ENCODE results near the gene ACP7. TPM values are rescaled to one million over a fixed set of nuclear protein-coding genes. Genes with fewer than 3 reads are reported as not detected.

The ACP7 gene
- total and polyA plus RNA-seq, 2 donors (not counting 3 experiments of a cell fraction or from before 2014, with no cell fraction given) = 0.04 to 0.49 TPM

- POLR2A ChIA-PET = no interaction called here
- H2AFZ ChIP-seq (ENCODE audit: low read depth, low read length) = no peak overlapping the region
- H3K4me2 ChIP-seq (ENCODE audit: insufficient read depth, low read length) = no peak overlapping the region
- no TSS peak for BruUV-seq (replicated peaks)
- no peak overlapping the region for H3K27ac ChIP-seq (ENCODE audit: insufficient read depth, low read depth, low read length)
- dilution Hi-C loops (cut with MboI; ENCODE audit: extremely low pct_ligation_motif_present, low sequenced_read_pairs) = no loop called here
- H3K27me3 ChIP-seq (ENCODE audit: control insufficient read depth in 2 of 2, insufficient read depth in 2 of 2, low read length in 2 of 2) = no peaks in the 10 kb centered on the region
- no peak for FAIRE-seq
- no peak overlapping the region for H3K9ac ChIP-seq (replicated peaks; ENCODE audit: extremely low read depth, insufficient read depth, low read length)
- H3K36me3 ChIP-seq (ENCODE audit: control insufficient read depth in 2 of 2, extremely low read depth in 1 of 2, insufficient read depth in 2 of 2, low read length in 2 of 2) = no peaks in the 10 kb centered on the region
- peaks cover 70% of the 10 kb centered on the region for H3K79me2 ChIP-seq (ENCODE audit: control insufficient read depth, insufficient read depth, low read length)
- no peaks in the 10 kb centered on the region for H3K9me1 ChIP-seq (replicated peaks; ENCODE audit: control insufficient read depth, extremely low read depth, insufficient read depth, low read length)
- H3K9me3 ChIP-seq (replicated peaks; ENCODE audit: control insufficient read depth, insufficient read depth, low read length) = no peaks in the 10 kb centered on the region
- TF ChIP-seq POLR2A (IDR thresholded peaks at IDR 0.05; ENCODE audit: low read depth, low read length) = no peak
- no peak for TF ChIP-seq MYC (IDR thresholded peaks at IDR 0.05; ENCODE audit: low read depth, low read length)
- no peak for TF ChIP-seq POLR2AphosphoS5 (IDR thresholded peaks at IDR 0.05; ENCODE audit: insufficient read depth, low read depth, low read length)
- TF ChIP-seq JUN (IDR thresholded peaks at IDR 0.05; ENCODE audit: borderline replicate concordance, insufficient read depth, insufficient read length, low read depth) = no peak
- no peak for TF ChIP-seq FOS (IDR thresholded peaks at IDR 0.05; ENCODE audit: borderline replicate concordance, insufficient read depth, low read length)
- TF ChIP-seq EZH2 (IDR thresholded peaks at IDR 0.05; ENCODE audit: borderline replicate concordance, low read depth, low read length, severe bottlenecking) = no peak
- TF ChIP-seq MAX (IDR thresholded peaks at IDR 0.05; ENCODE audit: insufficient read depth, insufficient read length) = no peak
- peaks cover 19% of the 10 kb centered on the region for H3K4me1 ChIP-seq (ENCODE audit: control insufficient read depth, extremely low read depth, insufficient read depth, low read length)
- intact Hi-C loops (cut with micrococcal nuclease) = no loop called here
- no peak for DNase-seq (ENCODE audit: low read depth, low spot score)
- H3K4me3 ChIP-seq (replicated peaks in 1 of 3; ENCODE audit: insufficient read depth in 1 of 3, low read depth in 1 of 3, low read length in 3 of 3) = no peak overlapping the region
- no peaks in the 10 kb centered on the region for H4K20me1 ChIP-seq (replicated peaks; ENCODE audit: control insufficient read depth, extremely low read depth, insufficient read depth, low read length)
- CTCF ChIA-PET = interaction anchor here (0.7 kb wide), 1 partner anchor 16 kb away, joined by 3 read pairs; no protein-coding TSS in a partner anchor
Measured at GRCh38 chr19:39140594-39140993, 56.4 kb downstream of the ACP7 start.

- Histone ChIP-seq H3K79me2 (ENCODE audit: control insufficient read depth, insufficient read depth, low read length) (peaks cover 71% of the 10 kb centered on the region), H2AFZ (ENCODE audit: low read depth, low read length) (no peak overlapping the region), H3K4me2 (ENCODE audit: insufficient read depth, low read length) (no peak overlapping the region), H3K4me1 (ENCODE audit: control insufficient read depth, extremely low read depth, insufficient read depth, low read length) (peaks cover 19% of the 10 kb centered on the region), H3K9me1 (replicated peaks; ENCODE audit: control insufficient read depth, extremely low read depth, insufficient read depth, low read length) (no peaks in the 10 kb centered on the region), H3K36me3 (ENCODE audit: control insufficient read depth in 2 of 2, extremely low read depth in 1 of 2, insufficient read depth in 2 of 2, low read length in 2 of 2) (no peaks in the 10 kb centered on the region), H3K9ac (replicated peaks; ENCODE audit: extremely low read depth, insufficient read depth, low read length) (no peak overlapping the region), H3K9me3 (replicated peaks; ENCODE audit: control insufficient read depth, insufficient read depth, low read length) (no peaks in the 10 kb centered on the region), H3K4me3 (replicated peaks in 1 of 3; ENCODE audit: insufficient read depth in 1 of 3, low read depth in 1 of 3, low read length in 3 of 3) (no peak overlapping the region), H3K27ac (ENCODE audit: insufficient read depth, low read depth, low read length) (no peak overlapping the region), H3K27me3 (ENCODE audit: control insufficient read depth in 2 of 2, insufficient read depth in 2 of 2, low read length in 2 of 2) (no peaks in the 10 kb centered on the region), H4K20me1 (replicated peaks; ENCODE audit: control insufficient read depth, extremely low read depth, insufficient read depth, low read length) (peaks cover 3% of the 10 kb centered on the region)
- CTCF ChIA-PET = no interaction called here
- BruUV-seq (replicated peaks) = no TSS peak
- dilution Hi-C loops (cut with MboI; ENCODE audit: extremely low pct_ligation_motif_present, low sequenced_read_pairs) = no loop called here
- TF ChIP-seq EZH2 (IDR thresholded peaks at IDR 0.05; ENCODE audit: borderline replicate concordance, low read depth, low read length, severe bottlenecking) = no peak
- TF ChIP-seq GATA2 (IDR thresholded peaks at IDR 0.05; ENCODE audit: insufficient read depth, insufficient read length, low read depth, low read length) = no peak
- no peak for TF ChIP-seq MAX (IDR thresholded peaks at IDR 0.05; ENCODE audit: insufficient read depth, insufficient read length)
- TF ChIP-seq JUN (IDR thresholded peaks at IDR 0.05; ENCODE audit: borderline replicate concordance, insufficient read depth, insufficient read length, low read depth) = no peak
- TF ChIP-seq FOS (IDR thresholded peaks at IDR 0.05; ENCODE audit: borderline replicate concordance, insufficient read depth, low read length) = no peak
- no peak for TF ChIP-seq CTCF (IDR thresholded peaks at IDR 0.05; ENCODE audit: extremely low read depth in 1 of 2, insufficient read depth in 1 of 2, low read depth in 1 of 2, low read length in 2 of 2)
- no peak for TF ChIP-seq POLR2AphosphoS5 (IDR thresholded peaks at IDR 0.05; ENCODE audit: insufficient read depth, low read depth, low read length)
- TF ChIP-seq MYC (IDR thresholded peaks at IDR 0.05; ENCODE audit: low read depth, low read length) = no peak
- no peak for TF ChIP-seq POLR2A (IDR thresholded peaks at IDR 0.05; ENCODE audit: low read depth, low read length)
- DNase-seq (ENCODE audit: low read depth, low spot score) (no peak), FAIRE-seq (no peak)
- POLR2A ChIA-PET = interaction anchor here (0.7 kb wide), 1 partner anchor 171 kb away, joined by 3 read pairs; no protein-coding TSS in a partner anchor
- intact Hi-C loops (cut with micrococcal nuclease) = no loop called here
Measured at GRCh38 chr19:39141929-39142328, 57.8 kb downstream of the ACP7 start.
